HG03354 (cell line): ENCODE measurements around the gene FAIM.
"Not testable (repeated sequence)": the region's sequence is repeated elsewhere in the genome, so short reads cannot be mapped to it uniquely, and the experiment has no call there.

Source experiments
- ATAC-seq: cut with Tn5 transposase; IDR thresholded peaks from one replicate; pipeline ENCODE4 v1.9.1; 2021; ENCODE audit warnings: mild to moderate bottlenecking; ENCODE audit not compliant: unreplicated experiment, poor library complexity, severe bottlenecking

Gene FAIM, protein sequence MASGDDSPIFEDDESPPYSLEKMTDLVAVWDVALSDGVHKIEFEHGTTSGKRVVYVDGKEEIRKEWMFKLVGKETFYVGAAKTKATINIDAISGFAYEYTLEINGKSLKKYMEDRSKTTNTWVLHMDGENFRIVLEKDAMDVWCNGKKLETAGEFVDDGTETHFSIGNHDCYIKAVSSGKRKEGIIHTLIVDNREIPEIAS

DNA sequence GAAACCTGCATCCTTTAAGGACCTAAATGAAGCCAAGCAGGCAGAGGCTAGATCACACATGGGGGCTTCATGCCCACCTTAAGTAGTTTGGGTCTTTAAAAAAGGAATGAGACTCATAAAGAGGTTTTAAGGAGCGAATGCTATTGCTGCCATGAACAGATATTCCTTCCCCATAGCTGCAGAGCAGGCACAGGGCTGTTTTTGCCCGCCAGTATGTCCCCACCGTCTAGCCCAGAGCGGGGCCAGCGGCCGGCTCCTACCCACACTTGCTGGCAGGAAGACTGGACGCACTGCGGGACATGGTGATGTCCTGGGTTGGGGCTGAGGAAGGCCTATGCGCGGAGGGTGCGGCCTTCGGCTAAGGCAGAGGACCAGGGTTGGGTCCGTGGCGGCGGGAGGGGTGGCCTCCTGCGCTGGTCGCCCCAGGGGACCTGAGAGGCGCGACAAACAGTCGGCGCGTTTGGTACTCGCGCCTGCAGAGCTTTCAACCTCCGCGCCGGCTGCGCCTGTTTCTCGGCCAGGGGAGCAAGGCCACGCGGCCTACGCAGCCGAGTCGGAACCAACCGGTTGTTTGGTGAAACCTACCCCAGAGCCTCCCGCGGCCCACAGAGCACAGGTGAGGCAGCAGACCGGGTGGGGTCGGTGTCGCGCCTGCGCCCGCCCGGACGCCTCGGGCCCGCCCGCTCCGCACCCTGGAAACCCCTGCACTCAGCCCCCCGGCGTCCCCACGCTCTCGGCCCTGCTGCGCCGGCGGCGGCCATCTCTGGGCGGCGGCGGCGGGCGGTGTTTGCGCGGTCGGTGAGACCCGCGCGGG, at the start of gene FAIM:
TSS of gene FAIM (plus strand) at position 450 of the 814 bp plus-strand sequence. CDS start 10,956 bp downstream, outside the sequence.
- ATAC-seq, result peak; percentile 77

DNA sequence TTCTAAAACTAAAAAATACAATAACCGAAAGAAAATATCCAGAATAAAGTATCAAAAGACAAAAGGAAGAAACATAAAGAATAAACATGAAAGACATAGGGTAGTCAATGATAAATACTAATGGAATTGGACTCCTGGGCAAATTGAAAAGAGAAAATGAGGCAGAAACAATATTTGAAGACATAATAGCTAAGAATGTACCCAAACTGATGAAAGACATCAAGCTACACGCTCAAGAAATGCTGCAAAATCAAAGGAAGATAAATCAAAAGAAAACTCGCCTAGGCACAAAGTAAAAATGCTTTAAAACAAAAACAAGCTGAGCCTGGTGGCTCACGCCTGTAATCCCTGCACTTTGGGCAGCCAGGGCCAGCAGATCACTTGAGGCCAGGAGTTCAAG, 49.4 kb upstream of the FAIM start:
- ATAC-seq, result no peak

DNA sequence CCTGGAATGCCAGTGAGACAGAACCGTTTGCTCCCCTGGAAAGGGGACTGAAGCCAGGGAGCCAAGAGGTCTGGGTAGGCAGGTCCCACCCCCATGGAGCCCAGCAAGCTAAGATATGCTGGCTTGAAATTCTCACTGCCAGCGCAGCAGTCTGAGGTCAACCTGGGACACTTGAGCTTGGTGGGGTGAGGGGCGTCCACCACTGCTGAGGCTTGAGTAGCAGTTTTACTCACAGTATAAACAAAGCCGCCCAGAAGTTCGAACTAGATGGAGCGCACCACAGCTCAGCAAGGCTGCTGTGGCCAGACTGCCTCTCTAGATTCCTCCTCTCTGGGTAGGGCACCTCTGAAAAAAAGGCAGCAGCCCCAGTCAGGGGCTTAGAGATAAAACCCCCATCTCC, 48.1 kb upstream of the FAIM start:
- ATAC-seq, result no peak

DNA sequence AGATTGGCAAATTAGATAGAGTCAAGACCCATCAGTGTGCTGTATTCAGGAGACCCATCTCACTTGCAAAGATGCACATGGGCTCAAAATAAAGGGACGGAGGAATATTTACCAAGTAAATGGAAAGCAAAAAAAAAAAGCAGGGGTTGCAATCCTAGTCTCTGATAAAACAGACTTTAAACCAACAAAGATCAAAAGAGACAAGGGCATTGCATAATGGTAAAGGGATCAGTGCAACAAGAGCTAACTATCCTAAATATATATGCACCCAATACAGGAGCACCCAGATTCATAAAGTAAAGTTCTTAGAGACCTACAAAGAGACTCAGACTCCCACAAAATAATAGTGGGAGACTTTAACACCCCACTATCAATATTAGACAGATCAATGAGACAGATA, 45.7 kb upstream of the FAIM start:
- not testable (repeated sequence) for ATAC-seq

DNA sequence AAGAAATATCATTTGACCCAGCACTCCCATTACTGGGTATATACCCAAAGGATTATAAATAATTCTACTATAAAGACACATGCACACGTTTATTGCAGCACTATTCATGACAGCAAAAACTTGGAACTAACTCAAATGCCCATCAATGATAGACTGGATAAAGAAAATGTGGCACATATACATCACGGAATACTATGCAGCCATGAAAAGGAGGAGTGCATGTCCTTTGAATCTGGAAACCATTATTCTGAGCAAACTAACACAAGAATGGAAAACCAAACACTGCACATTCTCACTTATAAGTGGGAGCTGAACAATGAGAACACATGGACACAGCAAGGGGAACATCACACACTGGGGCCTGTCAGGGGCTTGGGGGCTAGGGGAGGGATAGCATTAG, 42.3 kb upstream of the FAIM start:
- not testable (repeated sequence) for ATAC-seq

DNA sequence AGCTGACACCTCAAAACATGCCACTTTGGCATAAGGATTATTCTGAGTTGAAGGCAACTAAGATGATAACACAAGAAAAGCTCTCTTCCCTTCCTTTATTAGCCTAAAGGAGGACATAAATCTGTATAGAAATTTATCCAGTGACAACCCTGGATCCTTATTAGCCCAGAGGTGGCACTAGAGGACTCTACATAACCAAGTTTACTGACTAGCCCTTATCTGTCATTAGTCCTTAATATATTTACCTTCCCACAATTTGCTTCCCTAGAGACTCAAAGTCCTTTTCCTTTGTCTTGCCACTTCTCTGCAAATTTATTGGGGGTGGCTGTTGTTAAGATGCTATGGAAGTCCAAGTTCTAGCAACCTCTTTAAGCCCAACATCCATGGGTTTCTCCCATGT, 41.2 kb upstream of the FAIM start:
- no peak for ATAC-seq

DNA sequence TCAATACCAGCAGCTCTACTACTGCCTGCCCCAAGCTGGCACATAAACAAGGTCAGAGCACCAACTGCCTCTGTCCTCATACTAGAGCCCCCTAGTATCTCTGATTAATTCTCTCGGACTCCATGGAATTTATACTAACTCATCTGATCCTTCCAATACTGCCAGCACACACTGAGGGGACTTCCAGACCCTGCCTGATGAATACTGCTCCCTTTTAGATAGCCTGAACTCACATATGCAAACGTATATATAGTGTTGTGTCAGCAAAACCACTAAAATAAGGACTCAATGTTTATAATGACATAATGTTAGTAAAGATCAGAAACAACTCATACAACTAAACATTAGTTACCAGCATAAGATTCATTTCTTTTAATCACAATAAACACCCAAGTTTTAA, 39.5 kb upstream of the FAIM start:
- ATAC-seq, result no peak

DNA sequence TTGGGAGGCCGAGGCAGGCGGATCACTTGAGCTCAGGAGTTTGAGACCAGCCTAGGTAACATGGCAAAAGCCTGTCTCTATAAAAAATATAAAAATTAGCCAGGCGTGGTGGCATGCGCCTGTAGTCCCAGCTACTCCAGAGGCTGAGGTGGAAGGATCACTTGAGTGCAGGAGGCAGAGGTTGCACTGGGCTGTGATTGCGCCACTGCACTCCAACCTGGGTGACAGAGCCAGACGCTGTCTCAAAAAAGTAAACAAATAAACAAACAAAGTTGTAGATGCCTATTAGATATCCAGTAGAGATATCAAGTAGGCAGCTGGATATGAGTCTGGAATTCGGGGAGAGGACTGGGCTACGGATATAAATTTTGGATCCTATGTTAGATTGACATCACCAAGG, 38.9 kb upstream of the FAIM start:
- not testable (repeated sequence) for ATAC-seq

DNA sequence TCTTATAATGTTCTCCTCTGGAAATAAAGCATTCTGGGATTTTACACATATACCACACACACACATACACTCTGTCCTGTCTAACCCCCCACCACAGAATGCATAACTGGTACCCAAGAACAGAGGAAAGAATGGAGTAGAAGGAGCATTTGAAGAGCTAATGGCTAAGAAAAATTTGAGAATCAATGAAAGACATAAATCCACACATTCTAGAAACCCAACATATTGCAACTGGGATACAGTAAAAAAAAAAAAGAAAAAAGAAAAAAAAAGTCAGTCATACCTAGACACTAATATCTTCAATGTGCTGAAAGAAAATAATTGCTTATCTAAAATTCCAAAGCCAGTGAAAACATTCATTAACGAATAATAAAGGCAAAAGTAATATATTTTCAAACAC, 35.4 kb upstream of the FAIM start:
- ATAC-seq, result no peak

DNA sequence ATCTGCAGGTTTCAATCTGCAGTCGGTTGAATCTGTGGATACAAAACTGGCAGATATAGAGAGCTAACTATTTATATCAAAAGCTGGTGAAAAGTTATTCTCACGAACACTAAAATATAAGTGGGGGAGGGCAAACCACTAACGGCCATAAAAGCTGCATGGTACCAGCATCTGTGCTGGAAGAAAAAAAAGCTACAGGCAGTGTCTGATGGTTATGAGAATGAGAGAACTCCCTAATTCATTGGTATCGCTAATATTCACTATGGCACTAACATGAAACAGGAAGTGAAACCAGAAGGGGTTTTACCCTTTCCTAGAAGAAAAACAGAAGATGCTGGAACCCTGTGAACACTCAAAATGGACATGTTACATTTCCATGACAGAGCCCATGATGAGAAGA, 30.4 kb upstream of the FAIM start:
- ATAC-seq, result peak; percentile 94

DNA sequence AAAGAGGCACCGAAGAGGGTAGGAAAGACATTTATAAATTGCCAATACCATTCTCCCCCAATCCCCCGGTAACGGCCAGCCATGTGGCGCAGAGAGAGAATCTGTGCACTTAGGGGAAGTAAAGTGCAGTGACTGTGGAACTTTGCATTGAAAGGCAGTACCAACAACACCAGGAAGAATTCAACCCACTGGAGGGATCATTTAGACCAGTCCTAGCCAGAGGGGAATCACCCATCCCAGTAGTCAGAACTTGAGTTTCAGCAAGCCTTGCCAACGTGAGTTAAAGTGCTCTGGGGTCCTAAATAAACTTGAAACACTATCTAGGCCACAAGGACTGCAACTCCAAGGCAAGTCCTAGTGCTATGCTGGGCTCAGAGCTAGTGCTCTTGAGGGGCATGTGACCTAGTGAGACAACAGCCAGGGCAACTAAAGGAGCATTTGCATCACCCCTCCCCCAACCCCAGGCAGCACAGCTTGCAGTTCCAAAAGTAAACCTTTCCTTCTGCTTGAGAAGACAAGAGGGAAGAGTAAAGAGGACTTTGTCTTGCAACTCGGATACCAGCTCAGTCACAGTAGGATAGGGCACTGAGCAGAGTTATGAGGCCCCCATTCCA, 29.5 kb upstream of the FAIM start:
- no peak for ATAC-seq

DNA sequence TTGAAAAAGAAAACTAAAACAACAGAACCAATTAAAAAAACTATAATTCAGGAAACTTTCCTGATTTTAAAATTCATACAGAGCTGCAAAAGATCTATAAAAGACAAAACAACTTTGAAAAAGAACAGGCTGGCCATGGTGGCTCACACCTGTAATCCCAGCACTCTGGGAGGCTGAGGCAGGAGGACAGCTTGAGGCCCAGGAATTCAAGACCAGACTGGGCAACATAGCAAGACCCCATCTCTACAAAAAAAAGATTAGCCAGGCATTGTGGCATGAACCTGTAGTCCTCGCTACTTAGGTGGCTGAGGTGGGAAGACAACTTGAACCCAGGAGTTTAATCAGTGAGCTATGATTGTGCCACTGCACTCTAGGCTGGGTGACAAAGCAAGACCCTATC, 21.2 kb upstream of the FAIM start:
- ATAC-seq, result no peak

DNA sequence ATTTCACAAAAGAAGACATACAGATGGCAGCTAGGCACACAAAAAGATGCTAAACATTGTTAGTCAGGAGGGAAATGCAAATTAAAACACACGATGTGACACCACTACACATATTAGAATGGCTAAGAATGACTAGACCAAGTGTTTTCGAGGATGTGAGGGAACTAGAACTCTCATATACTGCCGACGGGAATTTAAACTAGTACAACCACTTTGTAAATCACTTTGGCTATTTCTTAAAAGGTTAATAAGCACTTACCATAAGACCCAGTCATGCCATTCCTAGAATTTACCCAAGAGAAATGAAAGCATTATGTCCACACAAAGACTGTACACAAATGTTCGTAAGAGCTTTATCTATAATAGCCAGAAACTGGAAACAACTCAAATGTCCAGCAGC, 20.1 kb upstream of the FAIM start:
- no peak for ATAC-seq

DNA sequence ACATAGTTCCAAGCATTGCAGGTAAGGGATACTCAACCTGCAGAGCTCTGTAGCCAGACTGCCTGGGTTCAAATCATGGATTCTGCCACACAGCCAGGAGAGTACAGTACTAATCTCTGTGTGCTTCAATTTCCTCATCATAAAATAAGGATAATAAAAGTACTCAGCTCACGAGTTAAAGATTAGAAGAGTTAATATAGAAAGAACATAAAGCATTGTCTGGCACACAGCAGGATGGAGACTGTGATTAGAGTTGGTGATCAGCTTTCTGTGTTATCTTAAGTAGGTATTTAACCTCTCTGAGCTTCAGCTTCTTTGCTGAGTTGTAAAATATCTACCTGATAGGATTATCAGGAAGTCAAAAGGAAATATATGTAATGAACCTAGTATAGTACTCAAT, 17.2 kb upstream of the FAIM start:
- no peak for ATAC-seq

DNA sequence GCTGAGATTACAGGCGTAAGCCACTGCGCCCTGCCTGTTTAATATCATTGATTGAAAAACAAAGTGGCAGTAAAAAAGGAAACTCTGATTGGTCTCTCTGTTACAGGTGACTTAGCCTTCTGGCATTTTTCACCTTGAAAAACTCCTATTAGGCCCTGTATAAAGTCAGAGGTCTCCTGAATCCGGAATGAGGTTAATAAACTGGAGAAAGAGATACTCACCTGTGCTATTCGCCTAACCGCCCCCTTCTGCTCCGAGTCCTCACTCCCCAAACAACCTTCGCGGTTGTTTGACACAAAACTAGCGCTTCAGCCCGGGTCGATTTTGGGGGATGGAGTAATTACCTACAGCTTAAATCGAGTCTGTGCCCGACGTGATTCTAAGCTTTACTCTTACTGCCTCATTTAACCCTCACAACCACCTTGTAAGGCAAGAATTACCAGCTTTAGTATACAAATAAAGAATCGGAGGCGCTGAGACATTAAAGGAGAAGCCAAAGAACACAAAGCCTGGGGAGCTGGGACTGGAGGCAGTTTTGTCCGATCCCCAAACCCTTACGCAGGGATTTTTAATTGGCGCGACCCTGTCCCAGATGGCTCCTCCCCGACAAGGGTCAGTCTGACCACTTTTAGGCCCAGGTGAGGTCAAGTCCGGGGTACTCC, 15.0 kb upstream of the FAIM start:
- ATAC-seq, result peak; percentile 1

DNA sequence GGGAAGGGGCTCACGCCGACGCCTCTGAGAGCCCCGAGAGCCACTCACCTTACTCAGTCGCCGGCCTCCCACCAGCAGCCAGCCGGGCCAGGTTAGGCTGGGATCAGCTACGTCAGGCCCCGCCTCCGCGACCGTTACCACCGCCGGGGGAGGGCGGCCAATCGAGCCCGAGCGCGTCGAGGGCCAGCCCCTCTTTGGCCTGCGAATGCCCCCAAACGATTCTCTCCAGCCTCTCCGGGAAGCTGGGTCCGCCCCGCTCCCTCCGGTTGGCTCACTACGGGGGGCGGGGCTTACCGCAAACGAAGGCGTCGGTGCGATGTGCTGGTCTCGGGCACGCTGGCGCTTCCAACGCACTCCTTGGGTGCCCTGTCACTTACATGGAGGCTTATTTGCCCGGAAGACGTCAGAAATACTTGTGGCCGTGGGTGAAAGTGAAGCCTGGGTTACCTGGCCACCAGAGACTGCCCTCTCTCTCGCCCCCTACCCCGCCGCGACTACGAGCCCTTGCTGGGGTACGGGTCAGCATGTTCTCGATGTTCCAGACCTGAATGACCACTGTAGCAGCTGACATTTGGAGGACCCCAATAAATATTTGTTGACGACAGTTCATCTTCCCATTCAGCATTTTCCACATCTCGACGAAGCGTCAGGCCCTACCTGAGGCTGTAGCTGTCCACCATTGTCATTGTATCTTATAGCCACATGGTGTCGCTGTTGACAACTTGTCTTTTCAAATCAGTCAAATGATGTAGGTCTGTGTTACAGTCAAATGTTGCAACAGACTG, 14.2 kb upstream of the FAIM start, which contains the start of gene CEP70:
TSS of gene CEP70 (minus strand) at position 111 of the 785 bp plus-strand sequence. CDS start 21,333 bp downstream, outside the sequence.
- ATAC-seq, result peak; percentile 88

DNA sequence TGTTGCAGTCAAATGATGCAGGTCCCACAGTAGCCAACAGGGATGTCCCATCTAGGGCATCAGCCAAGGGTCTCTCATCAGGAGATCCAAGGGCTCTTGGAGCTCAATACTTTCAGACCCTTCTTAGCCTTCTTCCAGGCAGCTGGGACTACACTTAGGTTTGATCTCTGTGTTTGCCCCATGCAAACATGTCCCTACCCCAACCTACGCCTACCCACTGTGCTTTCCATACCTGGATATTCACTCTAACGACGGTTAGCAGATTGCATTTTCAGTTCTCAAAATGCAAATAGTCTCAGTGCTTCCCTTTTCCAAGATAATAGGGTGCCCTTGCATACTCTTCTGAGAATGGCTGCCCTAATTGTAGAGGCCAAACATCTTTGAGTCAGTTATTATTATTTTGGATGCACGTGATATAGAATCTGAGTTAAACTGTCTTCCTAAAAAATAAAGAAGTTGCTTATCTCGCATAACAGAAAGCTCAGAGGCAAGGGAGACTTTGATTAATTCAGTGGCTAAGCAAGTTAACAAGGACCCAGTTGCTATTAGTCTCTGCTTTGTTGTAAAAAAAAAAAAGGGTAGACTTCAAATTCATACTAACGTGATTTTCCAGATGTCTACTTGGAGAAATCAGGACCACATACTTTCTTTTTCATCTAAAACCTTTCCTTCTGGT, 13.5 kb upstream of the FAIM start:
- ATAC-seq, result no peak

DNA sequence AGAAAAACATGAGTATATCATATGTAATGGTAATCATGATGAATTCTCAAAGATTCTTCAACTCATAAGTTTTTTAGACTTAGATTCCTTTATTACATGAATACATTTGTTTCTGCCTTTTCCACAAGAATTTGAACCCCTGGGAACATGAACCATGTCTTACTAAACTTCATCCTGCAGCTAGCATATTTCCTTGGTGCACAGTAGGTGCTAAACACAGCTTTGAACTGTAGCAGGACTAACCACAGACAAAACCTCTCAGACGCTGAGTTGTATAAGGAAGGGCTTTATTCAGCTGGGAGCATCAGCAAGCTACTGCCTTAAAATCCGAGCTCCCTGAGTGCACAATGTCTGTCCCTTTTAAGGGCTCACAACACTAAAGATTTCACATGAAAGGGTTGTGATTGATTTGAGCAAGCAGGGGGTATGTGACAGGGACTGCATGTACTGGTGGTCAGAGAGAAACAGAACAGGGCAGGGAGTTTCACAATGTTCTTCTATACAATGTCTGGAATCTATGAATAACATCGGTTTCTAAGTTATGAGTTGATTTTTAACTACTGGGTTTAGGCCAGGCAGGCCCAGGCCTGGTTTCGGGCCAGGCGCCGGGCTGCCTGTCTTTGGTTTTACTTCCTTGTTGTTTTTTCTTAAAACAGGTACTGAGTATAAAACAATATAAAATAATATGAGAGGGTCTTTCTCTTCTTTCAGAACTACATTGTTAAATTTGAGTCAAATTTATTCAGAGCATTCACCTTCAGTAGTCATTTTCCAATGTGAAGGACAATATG, 11.2 kb upstream of the FAIM start:
- not testable (repeated sequence) for ATAC-seq
